HG02852 (cell line): Measurements from ENCODE around the gene ITIH1.
"Not testable (repeated sequence)": the region's sequence is repeated elsewhere in the genome, so short reads cannot be mapped to it uniquely, and the experiment has no call there.

Source experiments
- ATAC-seq: cut with Tn5 transposase; IDR thresholded peaks from one replicate; pipeline ENCODE4 v1.9.1; 2021; ENCODE audit warnings: mild to moderate bottlenecking, moderate library complexity; ENCODE audit not compliant: unreplicated experiment

Gene ITIH1

GRCh38 chr3:52777127-52777958, at the start of gene ITIH1:
Gene ITIH1, plus strand, starts transcription at chr3:52777599. Its CDS starts 17 bp downstream, at chr3:52777616.
- ATAC-seq: no peak

GRCh38 chr3:52728753-52729152, 48.6 kb upstream of the ITIH1 start:
- ATAC-seq: not testable (repeated sequence)

- ATAC-seq: no peak
These were observed 46.7 kb upstream of the ITIH1 start for GRCh38 chr3:52730681-52731080.

- no peak for ATAC-seq
These were observed 45.8 kb upstream of the ITIH1 start for GRCh38 chr3:52731590-52731989.

- no peak for ATAC-seq
These were observed 44.0 kb upstream of the ITIH1 start for GRCh38 chr3:52733256-52733891.

- ATAC-seq: no peak
These were observed 37.7 kb upstream of the ITIH1 start for GRCh38 chr3:52739730-52740129.

GRCh38 chr3:52742418-52743041, 34.9 kb upstream of the ITIH1 start:
- ATAC-seq: no peak

GRCh38 chr3:52743152-52743551, 34.2 kb upstream of the ITIH1 start:
- no peak for ATAC-seq

GRCh38 chr3:52743721-52744120, 33.7 kb upstream of the ITIH1 start:
- ATAC-seq: no peak

- ATAC-seq: no peak
These were observed 25.2 kb upstream of the ITIH1 start for GRCh38 chr3:52752045-52752660.

GRCh38 chr3:52754373-52754772, 23.0 kb upstream of the ITIH1 start:
- no peak for ATAC-seq

- no peak for ATAC-seq
These were observed 21.3 kb upstream of the ITIH1 start for GRCh38 chr3:52756141-52756540.

- ATAC-seq: no peak
These were observed 13.9 kb upstream of the ITIH1 start for GRCh38 chr3:52763466-52763865.

GRCh38 chr3:52769786-52770455, 7.5 kb upstream of the ITIH1 start:
- no peak for ATAC-seq

- ATAC-seq: peak; percentile 95
These were observed 6.7 kb upstream of the ITIH1 start, which contains the start of gene NEK4 for GRCh38 chr3:52770496-52771333. Gene NEK4, minus strand, starts transcription at chr3:52770940. Its CDS starts 194 bp downstream, at chr3:52770746.

GRCh38 chr3:52771334-52771681, 6.1 kb upstream of the ITIH1 start:
- peak; percentile 22 for ATAC-seq

GRCh38 chr3:52771702-52772101, 5.7 kb upstream of the ITIH1 start:
- no peak for ATAC-seq

- ATAC-seq: no peak
These were observed 3.9 kb upstream of the ITIH1 start for GRCh38 chr3:52773361-52774065.

- ATAC-seq: no peak
These were observed 3.2 kb upstream of the ITIH1 start for GRCh38 chr3:52774066-52774713.
